ENCODE data around the gene GINS3.

- TF ChIP-seq POLR2AphosphoS5 (IDR thresholded peaks at IDR 0.05; ENCODE audit: low read depth, low read length) (no peak), POLR2A (IDR thresholded peaks at IDR 0.05; ENCODE audit: low read depth, low read length) (no peak), TAF1 (IDR thresholded peaks at IDR 0.05; ENCODE audit: low read depth, low read length) (no peak), PAX5 (IDR thresholded peaks at IDR 0.05; ENCODE audit: insufficient read depth, low read length, severe bottlenecking) (no peak), POU2F2 (IDR thresholded peaks at IDR 0.05; ENCODE audit: low read depth, low read length) (no peak)
Measured at GRCh38 chr16:58425245-58425644, 33.0 kb downstream of the GINS3 start.

All from GM12891 (cell line).